GM19452 (cell line): ENCODE measurements around the gene OTOA.
"Not testable (repeated sequence)": the region's sequence is repeated elsewhere in the genome, so short reads cannot be mapped to it uniquely, and the experiment has no call there.

Experiments used
- ATAC-seq: cut with Tn5 transposase; IDR thresholded peaks from one replicate; pipeline ENCODE4 v1.9.1; 2021; ENCODE audit not compliant: unreplicated experiment

OTOA gene

DNA sequence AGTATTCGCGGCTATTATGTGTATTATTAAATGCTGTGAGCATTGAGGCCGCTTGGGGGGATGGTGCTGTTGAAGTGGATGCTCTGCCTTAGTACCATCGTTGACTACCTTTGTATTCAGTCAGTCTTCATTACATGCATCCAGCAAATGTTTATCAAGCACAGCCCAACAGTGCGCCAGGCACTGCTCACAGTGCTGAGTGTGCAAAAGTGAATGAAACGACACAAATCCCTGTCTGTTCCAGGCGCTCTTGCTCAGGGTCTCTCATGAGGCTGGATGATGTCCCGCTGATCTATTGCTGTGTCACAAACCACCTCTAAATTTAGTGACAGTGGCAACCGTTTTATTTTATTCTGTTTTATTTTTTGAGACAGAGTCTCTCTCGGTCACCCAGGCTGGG lies 53.8 kb downstream of the OTOA start:
- no peak for ATAC-seq

DNA sequence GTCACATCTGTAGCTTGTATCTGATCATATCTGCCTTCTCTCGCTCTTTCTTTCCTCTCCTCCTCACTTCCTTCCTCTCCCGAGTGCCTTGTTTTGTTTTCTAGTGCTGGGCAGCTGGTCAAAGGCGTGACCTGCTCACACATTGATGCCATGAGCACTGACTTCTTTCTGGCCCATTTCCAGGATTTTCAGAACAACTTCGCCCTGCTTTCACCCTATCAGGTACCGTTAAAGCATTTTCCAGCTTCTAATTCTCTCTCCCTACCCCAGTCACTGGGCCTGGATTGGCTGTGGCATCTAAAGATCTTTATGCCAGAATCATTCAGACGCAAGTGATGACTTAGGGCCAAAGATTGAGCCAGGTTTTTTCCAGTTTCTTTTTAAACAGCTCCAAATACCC lies 55.5 kb downstream of the OTOA start:
- ATAC-seq, result no peak

DNA sequence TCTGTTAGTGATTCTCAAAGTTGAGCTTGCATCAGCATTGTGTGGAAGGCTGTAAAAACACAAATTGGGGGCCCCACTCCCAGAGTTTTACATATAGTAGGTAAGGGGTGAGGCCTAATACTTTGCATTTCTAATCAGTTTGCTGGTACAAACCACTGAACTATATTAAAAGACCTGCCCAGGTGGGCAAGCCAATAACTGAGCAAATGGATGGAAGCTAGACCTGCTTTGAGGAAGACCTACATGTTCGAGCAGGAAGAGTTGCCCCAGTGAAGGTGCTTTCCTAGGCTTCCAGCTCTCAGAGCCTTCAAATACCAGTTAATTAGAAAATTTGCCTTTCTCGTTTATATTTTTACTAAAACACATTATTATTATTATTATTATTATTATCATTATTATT lies 56.8 kb downstream of the OTOA start:
- ATAC-seq, result no peak

DNA sequence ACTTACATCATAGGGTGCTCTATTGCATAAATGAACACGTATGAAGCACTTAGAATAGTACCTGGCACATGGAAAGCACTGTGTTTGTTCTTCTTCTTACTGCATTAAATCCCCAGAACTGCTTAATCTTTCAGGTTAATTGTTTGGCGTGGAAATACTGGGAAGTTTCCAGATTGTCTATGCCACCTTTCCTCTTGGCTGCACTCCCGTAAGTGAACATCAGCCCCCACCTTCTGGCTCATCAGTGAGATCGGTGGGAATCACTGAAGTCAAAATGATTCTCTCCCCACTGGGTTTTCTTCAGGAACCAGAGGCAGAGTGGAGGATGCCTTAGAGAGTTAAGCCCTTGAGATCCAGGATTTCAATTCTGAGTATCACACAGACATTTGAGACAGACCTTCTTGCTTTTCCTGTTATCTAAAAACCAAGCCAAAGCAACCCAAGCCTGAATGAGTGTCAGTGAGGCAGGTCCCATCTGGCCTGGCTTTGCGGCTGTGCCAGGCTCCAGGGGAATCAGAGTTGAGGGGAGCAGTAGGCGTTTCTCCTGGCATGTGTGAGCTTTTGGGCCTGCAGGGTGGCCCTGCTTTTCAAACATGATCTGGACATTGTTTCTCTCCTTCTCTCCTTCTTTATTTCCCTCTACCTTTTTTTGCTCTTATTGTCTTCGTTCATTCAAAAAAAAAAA lies 59.1 kb downstream of the OTOA start:
- ATAC-seq, result no peak

DNA sequence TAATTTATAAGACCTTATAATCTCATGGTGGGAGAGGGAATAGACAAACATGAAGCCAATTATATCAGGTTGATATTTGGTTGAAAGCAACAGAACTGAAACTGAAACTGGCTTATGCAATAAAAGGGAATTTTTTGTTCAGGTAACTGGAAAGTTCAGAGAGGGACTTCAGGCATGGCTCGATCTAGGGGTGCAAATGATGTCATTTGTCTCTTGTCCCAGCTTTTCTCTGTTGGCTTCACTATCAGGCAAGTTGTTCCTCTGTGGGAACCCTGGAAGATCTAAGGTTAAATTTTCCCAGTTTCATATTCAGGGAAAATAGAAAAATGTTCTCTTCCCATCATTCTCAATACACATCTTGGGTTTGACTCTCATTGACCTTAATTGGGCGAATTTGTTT lies 59.8 kb downstream of the OTOA start:
- ATAC-seq, result no peak

DNA sequence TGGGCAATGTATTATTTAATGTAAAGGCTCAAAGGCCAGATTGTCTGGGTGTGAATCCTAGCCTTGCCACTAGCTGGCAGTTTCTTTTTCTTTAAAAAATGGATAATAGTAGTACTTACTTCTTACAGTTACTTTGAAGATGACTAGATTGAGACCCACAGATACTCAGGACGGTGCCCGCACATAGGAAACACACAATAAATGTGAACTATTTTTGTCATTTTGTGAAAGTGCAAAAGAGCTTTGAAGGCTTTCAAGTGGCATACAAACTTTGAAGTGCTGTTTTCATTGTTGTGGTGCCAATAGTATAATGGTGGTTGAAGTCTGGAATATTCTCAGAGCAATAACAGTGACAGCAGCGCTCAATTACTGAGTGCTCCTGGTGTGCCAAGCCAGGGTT lies 63.6 kb downstream of the OTOA start:
- no peak for ATAC-seq

DNA sequence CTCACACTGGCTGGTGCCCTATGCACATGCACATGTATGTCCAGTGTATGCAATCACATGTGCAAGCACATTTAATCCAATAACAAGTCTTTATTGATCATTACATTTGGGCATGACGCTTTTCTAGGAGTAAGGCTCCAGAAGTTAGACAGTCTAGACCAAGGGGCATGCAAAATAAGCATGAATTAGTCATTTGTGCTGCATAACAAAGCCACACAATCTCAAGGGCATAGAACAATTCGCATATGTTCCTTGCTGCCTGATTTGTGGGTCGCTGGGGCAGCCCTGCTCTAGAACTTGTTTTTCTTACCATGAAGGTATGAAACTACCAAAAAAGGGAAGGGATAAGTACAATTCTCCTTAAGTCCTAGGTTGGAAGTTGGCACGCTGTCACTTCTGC lies 67.5 kb downstream of the OTOA start:
- ATAC-seq, result not testable (repeated sequence)

DNA sequence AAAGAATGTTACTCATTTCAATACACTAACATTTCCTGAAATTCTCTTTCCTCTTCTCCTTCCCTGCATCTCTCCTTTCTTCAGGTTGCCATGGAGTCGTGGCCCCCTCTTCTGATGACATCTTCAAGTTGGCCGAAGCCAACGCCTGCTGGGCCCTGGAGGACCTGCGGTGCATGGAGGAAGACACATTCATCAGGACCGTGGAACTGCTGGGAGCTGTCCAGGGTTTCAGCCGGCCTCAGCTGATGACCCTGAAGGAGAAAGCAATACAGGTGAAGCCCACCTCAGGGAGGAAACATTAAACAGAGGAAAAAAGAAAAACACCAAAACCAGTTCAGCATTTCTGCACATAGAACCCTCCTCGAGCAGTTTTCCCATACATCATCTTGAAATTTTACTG lies 76.9 kb downstream of the OTOA start:
- ATAC-seq, result not testable (repeated sequence)

DNA sequence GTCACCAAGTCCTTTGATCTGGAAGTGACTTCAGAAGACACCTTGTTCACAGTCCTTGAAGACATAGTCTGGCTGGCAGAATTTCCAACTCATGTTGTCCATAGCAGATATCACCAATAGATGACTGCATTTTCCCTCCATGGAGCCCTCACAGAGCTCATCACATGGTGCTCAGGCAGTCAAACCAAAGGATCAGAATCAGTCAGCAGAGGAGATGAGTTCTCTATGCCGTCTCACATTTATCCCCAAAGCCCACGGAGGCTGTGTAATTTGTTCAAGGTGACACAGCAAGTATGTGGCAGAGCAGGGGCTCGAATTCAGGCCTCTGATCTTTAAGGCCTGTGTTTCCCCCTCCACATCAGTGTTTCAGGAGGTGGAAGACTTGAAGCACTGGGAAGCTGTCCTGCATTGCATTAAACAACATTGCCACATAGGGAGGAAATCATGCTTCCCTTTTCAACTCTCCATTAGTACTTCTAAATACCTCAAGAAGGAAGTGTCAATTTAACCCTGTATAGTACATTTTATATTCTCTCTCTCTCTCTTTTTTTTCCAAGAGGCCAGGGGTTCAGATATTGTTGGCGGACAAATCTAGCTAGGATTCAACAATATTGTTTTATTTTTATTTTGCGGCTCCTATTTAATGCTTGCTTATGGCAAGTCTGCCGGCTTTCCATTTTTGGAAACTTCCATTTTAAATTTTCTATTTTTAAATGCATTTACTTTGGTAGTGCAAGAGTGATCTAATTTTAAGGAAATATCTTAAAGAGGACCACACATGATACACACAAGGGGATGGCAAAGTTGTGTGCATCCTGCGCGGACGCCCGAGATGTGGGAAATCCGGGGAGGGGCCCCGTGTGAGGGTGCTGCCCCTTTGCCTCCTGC lies 92.7 kb downstream of the OTOA start:
- not testable (repeated sequence) for ATAC-seq

DNA sequence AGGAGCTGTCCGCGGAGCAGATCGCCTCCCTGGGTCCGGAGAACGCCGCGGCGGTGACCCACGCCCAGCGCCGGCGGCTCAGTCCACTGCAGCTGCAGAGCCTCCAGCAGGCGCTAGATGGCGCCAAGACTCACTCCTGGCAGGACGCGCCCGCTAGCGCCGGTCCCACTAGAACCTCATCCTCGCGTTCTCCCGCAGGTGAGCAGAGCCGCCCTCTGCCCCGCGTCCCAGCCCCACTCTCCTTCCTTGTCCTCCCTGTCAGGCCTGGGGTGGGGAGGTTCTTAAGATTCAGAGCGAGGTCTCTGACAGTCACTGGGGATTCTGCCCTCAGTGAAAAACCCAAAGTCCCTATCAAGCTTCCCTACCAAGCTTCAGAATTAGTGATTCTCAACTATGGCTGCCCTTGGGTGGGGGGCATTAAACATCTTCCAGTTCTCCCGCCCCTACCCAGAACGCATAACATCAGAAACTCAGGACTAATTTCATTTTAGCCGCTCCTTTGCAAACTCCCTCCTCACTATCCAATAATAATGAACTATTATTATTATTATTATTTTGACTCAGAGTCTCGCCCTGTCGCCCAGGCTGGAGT lies 93.4 kb downstream of the OTOA start:
- ATAC-seq, result peak; percentile 76

DNA sequence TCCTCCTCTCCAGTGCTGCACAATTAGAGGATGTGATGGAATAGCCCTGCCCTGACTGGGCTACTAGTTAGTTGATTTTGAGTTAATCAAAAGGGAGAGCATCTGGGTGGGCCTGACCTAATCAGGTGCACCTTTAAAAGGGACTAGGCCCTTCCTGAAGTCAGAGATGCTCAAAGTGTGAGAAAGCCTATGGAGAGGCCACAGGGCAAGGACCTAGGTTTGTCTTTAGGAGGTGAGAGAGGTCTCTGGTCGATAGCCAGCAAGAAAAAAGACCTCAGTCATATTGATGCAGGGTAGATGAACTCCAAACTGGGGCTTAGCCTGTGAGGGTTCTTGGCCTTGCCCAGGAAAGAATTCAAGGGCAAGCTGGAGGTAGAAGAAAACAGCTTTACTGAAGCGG lies 104.5 kb downstream of the OTOA start:
- ATAC-seq, result not testable (repeated sequence)

DNA sequence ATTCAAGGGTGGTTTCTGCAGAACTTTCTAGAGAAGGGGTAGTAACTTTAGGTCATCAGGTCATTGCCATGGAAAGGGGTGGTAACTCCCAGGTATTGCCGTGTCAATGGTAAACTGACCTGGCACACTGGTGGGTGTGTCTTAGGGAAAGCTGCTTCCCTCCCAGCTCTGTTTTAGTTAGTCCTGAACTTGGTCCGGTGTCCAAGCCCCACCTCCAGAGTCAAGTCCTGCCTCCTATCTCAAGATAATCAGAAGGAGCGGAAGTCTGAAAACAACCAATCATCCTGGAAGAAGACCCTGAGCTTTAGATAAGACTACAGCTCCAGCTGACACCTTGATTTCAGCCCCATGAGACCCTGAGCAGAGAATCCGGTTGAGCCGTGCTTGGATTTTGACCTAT lies 105.0 kb downstream of the OTOA start:
- ATAC-seq, result not testable (repeated sequence)

DNA sequence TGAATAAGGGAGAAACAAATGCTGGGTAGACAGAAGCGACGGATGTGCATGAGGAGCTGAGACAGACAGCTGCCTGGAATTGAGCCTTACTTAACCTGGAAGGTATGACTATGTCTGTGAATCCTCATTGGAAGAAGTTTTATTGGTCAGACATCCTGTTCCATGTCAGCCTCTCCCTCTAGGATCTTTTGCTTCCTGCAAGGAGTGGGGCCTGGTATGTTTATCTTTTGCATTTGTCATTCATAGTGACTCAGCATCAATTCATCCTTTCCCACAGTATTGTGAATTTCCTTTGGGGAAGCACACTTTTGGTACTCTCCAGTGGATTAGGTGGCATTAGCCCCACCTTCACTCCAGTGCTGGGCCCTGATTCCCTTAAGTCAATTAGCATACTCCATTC lies 105.5 kb downstream of the OTOA start:
- not testable (repeated sequence) for ATAC-seq

DNA sequence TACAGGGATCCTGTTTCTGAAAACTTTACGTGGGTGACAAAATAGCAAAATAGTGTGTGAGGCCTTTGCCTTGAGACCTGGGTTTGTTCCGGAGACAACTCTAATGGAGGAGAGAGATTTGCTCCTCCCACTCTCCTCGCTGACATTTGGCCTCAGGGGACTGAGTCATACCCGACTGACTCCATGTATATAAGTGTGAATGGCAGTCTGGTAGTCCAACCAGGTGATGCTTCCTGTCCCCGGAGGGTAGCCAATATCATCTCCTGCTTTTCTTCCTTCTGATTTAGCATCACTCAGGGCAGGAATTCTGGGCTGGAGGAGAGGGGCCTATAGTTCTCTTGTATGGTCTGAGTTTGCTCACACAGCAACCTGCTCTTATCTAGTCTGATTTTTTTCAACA lies 106.8 kb downstream of the OTOA start:
- ATAC-seq, result not testable (repeated sequence)

DNA sequence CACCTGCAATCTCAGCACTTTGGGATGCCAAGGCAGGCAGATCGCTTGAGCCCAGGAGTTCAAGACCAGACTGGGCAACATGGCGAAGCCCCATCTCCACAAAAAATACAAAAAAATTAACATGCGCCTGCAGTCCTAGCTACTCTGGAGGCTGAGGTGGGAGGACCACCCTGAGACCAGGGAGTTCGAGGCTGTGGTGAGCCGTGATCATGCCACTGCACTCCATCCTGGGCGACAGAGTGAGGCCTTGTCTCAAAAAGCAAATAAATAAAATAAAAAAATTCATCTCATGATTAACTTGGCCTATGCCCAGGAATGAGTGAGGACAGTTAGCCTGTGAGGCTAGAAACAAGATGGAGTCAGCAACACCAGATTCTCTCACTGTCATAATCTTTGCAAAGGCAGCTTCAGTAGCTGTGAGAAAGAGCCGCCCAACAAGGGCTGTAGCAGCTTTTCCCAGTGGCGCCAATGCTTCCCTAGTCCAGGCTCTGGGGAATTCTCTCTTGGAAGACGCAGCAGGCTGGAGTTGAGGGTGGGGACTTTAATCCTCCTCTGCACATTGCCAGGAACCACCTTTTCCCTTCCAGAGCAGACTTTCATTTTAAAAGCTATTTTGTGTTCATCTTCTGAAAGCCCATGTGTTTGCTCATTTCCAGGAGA lies 108.9 kb downstream of the OTOA start:
- not testable (repeated sequence) for ATAC-seq

DNA sequence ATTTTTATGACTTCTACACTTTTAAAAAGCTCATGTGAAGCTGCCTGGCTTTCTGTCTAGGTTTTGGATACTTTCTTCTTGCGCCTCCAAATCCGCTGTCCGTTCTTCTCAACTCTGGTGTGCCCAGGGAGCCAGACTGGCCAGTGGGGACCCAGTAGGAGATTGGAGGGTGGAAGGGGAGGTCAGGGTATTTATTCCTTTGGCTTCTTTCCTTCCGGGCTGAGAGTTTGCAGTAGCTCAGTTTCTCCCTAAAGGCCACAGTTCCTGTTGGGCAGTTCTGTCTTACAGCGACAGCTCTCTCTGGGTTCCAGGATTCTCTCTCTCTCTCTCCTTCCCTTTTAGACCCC lies 109.4 kb downstream of the OTOA start:
- ATAC-seq, result not testable (repeated sequence)

DNA sequence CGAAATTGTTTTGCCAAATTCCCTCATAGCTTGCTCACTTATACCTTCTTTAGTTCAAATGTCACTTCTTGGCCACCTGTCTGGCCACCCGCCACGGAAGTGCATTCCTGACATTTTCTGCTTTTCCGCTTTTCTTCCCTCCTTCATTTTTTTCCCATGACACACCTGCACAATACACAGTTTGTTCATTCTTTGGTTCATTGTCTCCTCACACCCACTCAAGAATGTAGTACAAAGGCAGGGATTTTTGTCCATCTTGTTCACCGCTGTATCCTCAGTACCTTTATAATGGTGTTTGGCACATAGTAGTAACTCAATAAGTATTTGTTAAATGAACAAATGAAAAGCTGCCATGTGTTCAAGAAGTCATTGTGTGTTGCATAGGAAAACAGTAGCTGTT lies 116.8 kb downstream of the OTOA start:
- not testable (repeated sequence) for ATAC-seq

DNA sequence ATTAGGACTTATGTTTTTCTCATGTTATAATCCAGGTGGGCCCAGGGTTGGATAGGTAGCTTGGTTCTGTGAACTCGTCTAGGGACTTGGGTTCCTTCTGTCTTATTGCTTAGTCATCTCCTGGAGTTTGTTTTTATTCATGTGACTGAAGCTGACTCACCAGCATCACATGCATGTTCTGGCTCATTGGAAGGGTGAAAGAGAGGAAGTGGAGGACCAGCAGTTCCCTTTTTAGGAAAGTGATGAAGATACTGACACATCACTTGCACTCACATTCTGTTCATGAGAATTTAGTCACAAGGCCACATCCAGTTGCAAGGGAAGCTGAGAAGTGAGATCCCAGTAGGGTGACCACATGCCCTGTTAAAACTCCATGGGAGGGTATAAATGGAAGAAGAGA lies 126.7 kb downstream of the OTOA start:
- ATAC-seq, result peak; percentile 53

DNA sequence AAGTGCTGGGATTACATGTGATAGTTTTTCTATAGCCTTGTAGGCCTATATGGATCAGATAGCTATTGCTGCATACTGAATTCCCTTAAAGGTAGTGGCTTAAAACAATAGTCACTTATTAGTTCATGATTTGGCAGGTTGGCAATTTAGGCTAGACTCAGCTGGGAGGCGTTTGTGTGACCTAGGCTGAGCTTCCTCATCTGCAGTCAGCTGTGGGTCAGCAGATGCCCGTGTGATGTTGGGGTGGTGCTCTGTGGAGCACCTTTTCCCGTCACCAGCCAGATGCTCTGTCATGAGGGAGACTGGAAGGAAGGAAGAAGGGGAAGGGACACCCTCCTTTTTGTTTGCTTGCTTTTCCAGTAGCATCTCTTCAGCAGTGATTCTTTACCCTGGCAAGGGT lies 129.5 kb downstream of the OTOA start:
- ATAC-seq, result not testable (repeated sequence)

DNA sequence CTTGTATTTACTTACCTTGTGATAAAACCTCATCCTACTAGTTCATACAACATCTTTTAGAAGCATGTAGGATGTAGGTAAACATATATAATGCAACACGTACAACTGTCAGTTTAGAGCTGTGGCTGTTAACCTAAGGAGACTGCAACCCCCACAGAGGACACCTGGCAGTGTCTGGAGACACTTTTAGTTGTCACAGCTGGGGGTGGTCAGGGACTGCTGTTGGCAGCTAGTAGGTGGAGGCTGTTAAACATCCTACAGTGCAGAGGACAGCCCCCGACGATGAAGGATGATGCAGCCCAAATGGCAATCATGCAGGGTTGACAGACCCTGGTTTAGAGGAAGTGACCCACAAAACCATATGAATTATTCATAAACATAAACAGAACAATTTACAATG lies 134.8 kb downstream of the OTOA start:
- not testable (repeated sequence) for ATAC-seq

DNA sequence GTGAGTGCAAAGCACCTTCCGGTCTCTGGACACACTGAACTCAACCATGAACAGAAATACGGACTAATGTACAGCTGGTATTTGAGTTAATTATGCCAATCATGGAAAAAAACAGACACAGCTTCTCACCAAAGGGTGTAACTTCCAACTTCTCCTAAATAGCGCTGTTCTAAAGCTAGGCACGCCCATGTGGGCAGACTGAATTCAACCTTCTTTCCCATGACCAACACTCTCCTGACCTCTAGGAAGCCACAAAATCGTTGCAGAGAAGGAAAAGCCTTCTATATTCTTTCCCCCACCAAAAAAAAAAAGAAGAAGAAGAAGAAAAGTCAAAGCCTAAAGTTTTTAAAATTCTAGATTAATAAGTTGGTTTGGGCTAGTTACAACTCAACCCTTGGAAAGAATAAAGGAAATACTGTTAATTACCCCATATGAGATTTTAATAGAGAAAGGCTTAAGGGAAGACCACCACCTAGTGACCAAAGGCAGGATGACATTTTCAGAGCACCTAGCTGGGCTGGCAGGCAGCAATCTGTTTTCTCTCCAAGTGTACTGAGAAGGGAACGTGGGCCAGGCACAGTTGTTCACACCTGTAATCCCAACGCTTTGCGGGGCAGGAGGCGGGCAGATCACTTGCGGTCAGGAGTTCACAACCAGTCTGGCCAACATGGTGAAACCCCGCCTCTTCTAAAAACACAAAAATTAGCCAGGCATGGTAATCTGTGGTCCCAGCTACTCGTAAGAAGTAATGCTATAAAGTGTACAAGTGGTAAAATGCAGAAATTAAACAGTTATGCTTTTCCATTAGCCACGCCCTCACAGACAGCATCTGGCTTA lies 138.0 kb downstream of the OTOA start:
- ATAC-seq, result not testable (repeated sequence)
